Measurements from ENCODE around the gene SOX11.

DNA sequence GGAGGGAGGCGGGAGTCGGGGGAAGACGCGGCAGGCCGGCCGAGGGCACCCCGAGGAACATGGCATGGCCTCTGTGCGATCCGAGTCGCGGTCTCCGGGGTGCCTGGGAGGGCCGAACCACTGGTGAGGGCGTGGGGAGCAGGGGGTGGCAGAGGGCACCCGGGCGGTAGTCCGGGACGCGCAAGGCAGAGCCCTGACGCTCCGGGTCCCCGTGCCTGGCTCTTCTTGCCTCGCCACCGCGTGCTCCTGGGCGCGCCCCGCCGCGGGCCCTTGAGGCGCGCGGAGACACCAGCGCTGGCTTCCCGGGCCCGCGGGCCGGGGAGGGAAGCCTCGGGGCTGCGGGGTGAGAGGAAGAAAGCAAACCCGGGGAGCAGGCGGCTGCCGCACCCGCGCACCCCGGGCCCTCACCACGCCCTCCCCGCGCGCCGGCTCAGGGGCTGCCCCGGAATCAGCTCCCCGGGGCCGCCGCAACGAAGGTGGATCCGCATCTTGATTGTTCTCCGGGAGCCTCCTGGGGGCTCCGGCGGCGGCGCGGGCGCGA lies 4.3 kb downstream of the SOX11 start:
- TF ChIP-seq GATA3 (IDR thresholded peaks at IDR 0.05; ENCODE audit: low read depth, low read length) (no peak), GATA2 (IDR thresholded peaks at IDR 0.05; ENCODE audit: low read depth, low read length) (no peak; the same call in 1 of the 2 replicates)
